ENCODE measurements around the gene ARHGAP31.

DNA sequence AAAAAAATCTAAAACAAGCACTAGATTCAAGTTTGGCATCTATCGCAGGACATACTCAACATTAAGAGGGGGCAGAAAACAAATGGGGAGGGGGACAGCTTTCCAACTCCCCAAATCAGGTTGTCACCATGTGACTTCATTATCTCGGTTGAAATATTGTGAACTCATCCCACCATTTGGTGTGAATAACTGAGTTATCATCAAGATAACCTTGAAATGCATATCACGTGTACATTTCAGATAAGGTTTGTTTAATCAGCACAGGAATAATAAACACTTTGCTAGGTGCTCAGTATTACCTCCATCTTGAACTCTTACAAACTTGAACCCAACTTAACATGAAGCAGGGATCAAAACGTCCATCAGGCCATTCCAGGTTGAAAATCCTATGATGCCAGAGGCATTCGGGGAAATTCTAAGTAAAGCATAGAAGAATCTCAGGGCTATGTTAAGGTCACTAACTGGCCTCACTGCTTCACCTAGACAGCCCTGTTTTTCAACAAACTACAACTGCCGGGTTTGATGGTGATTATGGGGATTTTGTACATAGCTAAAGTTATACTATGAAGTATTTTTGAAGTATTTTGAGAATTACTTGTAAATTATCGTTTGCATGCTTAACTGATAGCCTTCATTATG is 3.0 kb upstream of the ARHGAP31 start:
- TF ChIP-seq POLR2A (IDR thresholded peaks at IDR 0.05): no peak
- no peak for TF ChIP-seq EP300 (IDR thresholded peaks at IDR 0.05)
